ENCODE data around the gene KIF6.
"Not testable (repeated sequence)": the region's sequence is repeated elsewhere in the genome, so short reads cannot be mapped to it uniquely, and the experiment has no call there.

Gene KIF6

DNA sequence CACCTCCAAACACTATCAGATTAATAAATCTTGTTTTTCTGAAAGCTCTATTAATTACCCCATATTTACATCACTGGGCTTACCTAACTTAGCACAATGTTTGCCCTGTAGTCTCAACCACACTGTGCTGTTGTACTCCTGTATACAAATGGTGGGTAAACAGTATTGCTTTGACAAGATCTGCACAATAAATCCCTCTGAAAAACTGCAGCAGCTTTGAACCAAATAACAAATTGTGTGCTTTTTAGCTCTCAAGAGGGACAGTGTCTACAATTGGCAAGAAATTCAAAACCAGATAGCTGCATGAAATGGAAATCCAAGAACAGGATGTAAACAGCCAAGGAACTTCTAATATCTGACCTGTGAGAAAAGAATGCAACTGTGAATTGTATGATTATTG lies 10.4 kb downstream of the KIF6 start:
- no peak for DNase-seq
- ATAC-seq: no peak

DNA sequence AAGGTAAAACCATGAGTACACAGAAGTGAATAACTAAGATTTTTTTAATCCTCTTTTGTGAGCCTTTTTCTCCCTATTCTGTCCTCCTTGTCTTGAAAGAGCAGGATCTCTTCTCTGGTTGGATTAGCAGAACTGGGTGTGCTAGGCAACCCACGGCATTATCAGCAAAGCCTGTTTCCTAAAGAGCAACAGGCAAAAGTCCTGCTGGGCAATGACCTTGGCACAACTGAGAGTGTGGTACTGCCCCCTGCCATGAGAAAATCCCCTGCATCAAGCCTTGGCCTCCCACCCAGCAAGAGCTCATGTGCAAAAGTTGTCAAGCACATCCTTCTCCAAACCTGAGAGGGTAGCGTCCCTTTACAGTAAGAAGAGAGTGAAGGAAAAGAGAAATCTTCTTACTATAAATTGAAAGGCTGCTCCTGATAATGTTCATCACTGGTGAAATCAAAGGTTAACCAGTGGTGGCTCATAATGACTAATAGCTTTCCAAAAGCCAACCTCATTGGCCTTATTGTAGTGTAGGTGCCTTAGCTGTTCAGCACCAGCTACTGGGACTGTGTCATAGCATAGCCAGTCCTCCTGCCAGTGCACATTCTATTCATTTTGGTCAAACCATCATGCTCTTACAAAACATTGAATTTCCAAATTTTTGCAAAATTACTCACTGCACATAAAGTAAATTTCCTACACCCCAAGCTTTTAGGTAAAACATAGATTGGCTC lies 17.1 kb downstream of the KIF6 start:
- DNase-seq: no peak
- ATAC-seq: peak; percentile 55

- ATAC-seq: no peak
These were observed 18.3 kb downstream of the KIF6 start for GRCh38 chr6:39706819-39707335.

GRCh38 chr6:39702265-39702664 lies 22.9 kb downstream of the KIF6 start:
- no peak for DNase-seq
- ATAC-seq: no peak

More at GRCh38 chr6:39706819-39707335, 18.3 kb downstream of the KIF6 start:
- DNase-seq: no peak

DNA sequence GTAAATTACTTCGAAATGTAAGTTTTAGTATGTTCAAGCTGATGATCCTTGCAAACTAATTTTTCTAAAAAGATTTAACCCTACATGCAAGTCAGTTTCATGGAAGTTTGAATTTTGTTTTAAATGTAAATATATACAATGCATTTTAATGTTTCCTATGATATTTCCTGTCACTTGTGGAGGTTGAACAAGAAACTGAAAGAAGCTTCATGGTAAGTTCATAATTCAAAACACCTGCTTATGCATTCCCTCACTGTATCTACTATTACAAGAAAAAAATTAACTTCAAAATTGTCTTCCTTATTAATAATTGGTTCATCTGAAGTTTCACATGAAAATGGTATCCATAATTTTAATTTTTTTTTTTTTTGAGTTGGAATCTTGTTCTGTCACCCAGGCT lies 24.8 kb downstream of the KIF6 start:
- DNase-seq (no peak), ATAC-seq (no peak)

DNA sequence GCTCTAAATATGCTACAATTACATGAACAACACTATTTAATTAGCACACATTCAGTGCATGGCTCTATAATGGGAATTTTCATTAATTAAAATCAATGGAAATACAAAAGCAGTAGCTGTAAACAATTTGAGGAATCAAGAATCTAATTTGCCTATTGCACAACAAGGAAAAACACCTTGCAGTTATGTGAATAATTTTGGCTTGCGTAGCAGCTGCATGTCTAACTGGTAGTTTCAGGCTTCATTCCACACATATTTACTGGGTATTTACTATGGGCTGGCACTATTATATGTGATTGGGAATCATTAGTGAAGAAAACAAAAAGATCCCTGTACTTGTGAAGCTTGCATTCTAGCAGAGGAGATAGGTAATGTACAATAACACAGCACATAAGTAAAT lies 26.4 kb downstream of the KIF6 start:
- ATAC-seq (no peak), DNase-seq (no peak)

- no peak for ATAC-seq
- no peak for DNase-seq
These were observed 28.0 kb downstream of the KIF6 start for GRCh38 chr6:39696986-39697788.

GRCh38 chr6:39695447-39695846 lies 29.8 kb downstream of the KIF6 start:
- no peak for ATAC-seq
- no peak for DNase-seq

GRCh38 chr6:39693206-39693605 lies 32.0 kb downstream of the KIF6 start:
- ATAC-seq: no peak

GRCh38 chr6:39688494-39688893 lies 36.7 kb downstream of the KIF6 start:
- DNase-seq: no peak
- ATAC-seq: no peak

More at GRCh38 chr6:39693206-39693605, 32.0 kb downstream of the KIF6 start:
- no peak for DNase-seq

- ATAC-seq: no peak
- no peak for DNase-seq
These were observed 38.2 kb downstream of the KIF6 start for GRCh38 chr6:39686976-39687375.

DNA sequence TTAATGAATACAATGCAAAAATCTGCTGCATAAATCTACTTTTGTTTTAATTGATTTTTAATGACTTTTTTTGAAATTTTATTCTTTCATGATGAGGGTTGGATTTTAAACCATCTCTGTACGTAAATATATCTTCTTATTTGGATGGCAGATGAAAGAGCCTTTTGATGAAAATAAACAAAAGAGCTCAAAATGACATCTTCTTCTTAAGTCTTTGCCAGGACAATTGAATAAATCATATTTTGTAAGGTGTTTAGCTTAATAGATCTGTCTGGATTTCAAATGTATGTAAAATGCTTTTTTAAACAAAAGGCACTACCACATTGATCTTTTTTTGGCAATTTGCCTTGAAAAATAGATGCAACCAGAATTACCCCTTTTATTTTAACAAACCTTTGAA lies 39.3 kb downstream of the KIF6 start:
- no peak for ATAC-seq
- no peak for DNase-seq

- ATAC-seq (no peak), DNase-seq (no peak)
These were observed 39.8 kb downstream of the KIF6 start for GRCh38 chr6:39685489-39685826.

GRCh38 chr6:39684790-39685488 lies 40.3 kb downstream of the KIF6 start:
- ATAC-seq: no peak

GRCh38 chr6:39681674-39682121 lies 43.5 kb downstream of the KIF6 start:
- DNase-seq (no peak), ATAC-seq (no peak)

More at GRCh38 chr6:39684790-39685488, 40.3 kb downstream of the KIF6 start:
- no peak for DNase-seq

DNA sequence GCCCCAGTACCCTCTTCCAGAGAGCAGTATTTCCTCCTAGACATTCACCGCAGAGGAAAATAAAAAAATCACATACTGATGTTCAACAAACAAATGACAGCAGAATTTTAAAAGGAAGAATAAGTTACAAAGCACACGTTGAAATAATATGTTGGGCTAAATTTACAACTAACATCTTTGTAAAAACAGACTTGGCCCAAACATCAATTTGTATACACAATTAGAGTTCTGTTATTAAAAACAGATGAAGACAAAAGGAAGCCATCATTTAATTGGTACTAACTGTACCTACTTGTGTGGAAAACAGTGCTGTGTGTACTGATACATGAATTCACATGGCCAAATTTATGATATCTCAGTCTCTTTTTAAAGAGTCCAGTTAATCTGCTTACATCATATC lies 46.3 kb downstream of the KIF6 start:
- ATAC-seq: no peak

GRCh38 chr6:39677318-39677717 lies 47.9 kb downstream of the KIF6 start:
- not testable (repeated sequence) for ATAC-seq, DNase-seq

More for the DNA sequence above, 46.3 kb downstream of the KIF6 start:
- DNase-seq: no peak

DNA sequence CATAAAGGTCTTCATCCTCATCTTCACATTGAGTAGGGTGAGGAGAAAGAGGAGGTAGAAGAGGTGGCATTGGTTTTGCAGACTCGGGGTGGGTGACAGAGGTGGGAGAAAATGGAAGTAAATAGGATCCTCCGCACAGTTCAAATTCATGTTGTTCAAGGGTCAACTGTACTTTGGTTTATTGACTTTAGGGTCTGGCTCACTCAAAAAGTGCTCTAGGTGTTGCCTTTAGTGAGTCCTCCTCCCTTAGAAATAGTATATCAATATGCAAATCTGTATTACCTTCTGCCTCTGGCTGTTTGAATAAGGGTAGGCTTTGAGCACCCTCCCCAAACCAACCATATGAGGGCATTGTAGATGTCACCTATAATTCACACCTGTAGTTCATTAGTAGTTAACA lies 54.7 kb downstream of the KIF6 start:
- ATAC-seq: no peak
- no peak for DNase-seq

- ATAC-seq: peak; percentile 40
- DNase-seq: peak; percentile 4
These were observed 55.2 kb downstream of the KIF6 start for GRCh38 chr6:39669973-39670342.

DNA sequence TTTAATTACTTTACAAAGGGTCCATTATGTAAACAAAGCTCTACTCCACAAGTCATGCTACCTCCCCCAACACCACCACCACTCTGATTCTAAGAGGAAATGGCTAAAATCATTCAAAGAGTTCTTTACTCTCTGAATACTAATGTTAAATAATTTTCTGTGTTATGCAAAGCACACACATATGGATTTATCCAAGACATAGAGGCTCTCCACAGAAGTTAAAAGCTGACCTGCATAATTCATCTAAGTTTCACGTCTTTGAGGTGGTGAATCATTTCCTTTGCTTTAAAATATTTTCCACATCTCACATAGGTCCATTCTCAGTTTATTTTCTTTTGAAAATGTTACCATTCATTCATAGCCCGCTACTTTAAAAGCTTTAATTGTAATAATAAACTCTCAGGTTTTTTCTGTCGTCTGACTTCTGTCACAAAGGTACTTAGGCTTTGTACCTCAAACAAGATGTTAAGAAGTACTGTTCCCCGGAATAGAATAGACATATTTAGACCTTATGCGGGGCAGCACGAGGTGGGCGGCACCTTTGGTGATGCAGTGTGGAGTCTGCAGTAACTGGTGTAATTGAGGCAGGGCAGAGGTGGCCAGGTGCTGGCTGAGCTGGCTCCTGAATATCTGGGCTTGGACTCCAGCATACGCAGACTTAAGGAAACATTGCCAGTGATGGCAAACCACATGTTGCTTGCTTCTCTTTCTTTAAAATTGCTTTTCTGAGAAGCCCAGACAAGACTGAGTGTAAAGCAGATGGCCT lies 55.8 kb downstream of the KIF6 start:
- ATAC-seq (no peak), DNase-seq (no peak)

- no peak for DNase-seq
- no peak for ATAC-seq
These were observed 58.3 kb downstream of the KIF6 start for GRCh38 chr6:39666706-39667489.
